ENCODE measurements around the gene USP34. TPM values are rescaled to one million over a fixed set of nuclear protein-coding genes. Genes with fewer than 3 reads are reported as not detected.

USP34 gene
- total and polyA plus RNA-seq, 4 donors = 13.4 to 82.7 (median 51.1) TPM

DNA sequence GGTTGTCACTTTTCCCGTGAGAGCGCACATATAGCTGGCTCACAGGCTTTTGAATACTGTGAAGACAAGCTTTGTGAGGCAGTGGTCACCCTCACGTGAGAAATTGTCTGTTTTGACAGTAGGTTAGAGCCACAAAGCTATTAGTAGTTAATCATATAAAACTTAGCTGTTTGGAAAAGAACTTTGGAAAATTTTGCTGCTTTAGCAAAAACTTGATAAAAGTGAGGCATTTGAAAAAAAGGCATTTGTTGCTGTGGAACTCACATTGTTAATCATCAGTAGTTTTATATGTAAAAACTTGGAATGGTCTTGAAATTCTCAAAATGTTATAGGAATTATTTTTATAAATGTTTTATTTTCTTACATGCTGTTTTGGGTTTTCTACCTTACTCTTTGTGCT, 286.6 kb downstream of the USP34 start (continued):
- TF ChIP-seq, protein P1, sequence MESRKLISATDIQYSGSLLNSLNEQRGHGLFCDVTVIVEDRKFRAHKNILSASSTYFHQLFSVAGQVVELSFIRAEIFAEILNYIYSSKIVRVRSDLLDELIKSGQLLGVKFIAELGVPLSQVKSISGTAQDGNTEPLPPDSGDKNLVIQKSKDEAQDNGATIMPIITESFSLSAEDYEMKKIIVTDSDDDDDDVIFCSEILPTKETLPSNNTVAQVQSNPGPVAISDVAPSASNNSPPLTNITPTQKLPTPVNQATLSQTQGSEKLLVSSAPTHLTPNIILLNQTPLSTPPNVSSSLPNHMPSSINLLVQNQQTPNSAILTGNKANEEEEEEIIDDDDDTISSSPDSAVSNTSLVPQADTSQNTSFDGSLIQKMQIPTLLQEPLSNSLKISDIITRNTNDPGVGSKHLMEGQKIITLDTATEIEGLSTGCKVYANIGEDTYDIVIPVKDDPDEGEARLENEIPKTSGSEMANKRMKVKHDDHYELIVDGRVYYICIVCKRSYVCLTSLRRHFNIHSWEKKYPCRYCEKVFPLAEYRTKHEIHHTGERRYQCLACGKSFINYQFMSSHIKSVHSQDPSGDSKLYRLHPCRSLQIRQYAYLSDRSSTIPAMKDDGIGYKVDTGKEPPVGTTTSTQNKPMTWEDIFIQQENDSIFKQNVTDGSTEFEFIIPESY (IDR thresholded peaks at IDR 0.05) = no peak

DNA sequence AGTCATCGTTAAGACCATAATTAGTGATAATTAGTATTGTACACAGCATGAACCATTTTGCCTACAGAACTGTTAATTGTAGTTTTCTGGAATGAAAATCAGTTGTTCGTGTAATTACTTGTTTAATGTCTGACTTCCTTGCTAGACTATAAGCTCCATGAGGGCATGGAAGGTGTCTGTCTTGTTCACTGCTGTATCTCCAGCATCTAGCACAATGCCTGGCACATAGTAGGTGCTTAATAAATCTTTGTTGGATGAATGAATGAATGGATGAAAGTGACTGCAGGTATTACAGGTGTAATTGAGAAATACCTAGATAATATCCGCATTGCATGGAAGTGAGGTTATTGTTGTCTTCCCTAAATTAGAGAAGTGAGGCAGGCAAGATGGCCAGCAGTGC, 287.1 kb downstream of the USP34 start:
- peaks cover 16 to 86% (median 69%) of the 10 kb centered on the region in 4 donors for H3K36me3 ChIP-seq (ENCODE audit: control insufficient read depth in 4 of 4, insufficient read depth in 3 of 4, low read depth in 1 of 4, low read length in 3 of 4)
- peaks cover 2 to 16% (median 8%) of the 10 kb centered on the region in 4 donors for H3K4me1 ChIP-seq (ENCODE audit: control insufficient read depth in 4 of 4, insufficient read depth in 4 of 4, low read length in 3 of 4)
- WGBS = over 99% methylated on average over 3 of the region's 3 CpGs
- no peaks in the 10 kb centered on the region for H3K9me3 ChIP-seq (ENCODE audit: control insufficient read depth in 4 of 4, low read length in 3 of 4)
- no peak for DNase-seq (ENCODE audit: low spot score)
- no peaks in the 10 kb centered on the region for H3K27me3 ChIP-seq (ENCODE audit: control insufficient read depth in 4 of 4, insufficient read depth in 4 of 4, low read length in 3 of 4)
- H3K4me3 ChIP-seq (ENCODE audit: low read depth in 1 of 3, low read length in 3 of 3) = no peak overlapping the region
- H3K9ac ChIP-seq (ENCODE audit: low read depth in 1 of 2, low read length in 2 of 2) = no peak overlapping the region
- TF ChIP-seq HNF4G (IDR thresholded peaks at IDR 0.05) (no peak), EGR1 (IDR thresholded peaks at IDR 0.05; ENCODE audit: low read depth in 2 of 2) (no peak), RXRA (IDR thresholded peaks at IDR 0.05) (no peak), GABPA (IDR thresholded peaks at IDR 0.05 in 1 of 2, conservative IDR thresholded peaks at IDR 0.05 in 1 of 2) (no peak), HNF4A (conservative IDR thresholded peaks at IDR 0.05) (no peak), JUND (IDR thresholded peaks at IDR 0.05) (no peak), NR2F2 (IDR thresholded peaks at IDR 0.05) (no peak)
- TF ChIP-seq, protein P2, sequence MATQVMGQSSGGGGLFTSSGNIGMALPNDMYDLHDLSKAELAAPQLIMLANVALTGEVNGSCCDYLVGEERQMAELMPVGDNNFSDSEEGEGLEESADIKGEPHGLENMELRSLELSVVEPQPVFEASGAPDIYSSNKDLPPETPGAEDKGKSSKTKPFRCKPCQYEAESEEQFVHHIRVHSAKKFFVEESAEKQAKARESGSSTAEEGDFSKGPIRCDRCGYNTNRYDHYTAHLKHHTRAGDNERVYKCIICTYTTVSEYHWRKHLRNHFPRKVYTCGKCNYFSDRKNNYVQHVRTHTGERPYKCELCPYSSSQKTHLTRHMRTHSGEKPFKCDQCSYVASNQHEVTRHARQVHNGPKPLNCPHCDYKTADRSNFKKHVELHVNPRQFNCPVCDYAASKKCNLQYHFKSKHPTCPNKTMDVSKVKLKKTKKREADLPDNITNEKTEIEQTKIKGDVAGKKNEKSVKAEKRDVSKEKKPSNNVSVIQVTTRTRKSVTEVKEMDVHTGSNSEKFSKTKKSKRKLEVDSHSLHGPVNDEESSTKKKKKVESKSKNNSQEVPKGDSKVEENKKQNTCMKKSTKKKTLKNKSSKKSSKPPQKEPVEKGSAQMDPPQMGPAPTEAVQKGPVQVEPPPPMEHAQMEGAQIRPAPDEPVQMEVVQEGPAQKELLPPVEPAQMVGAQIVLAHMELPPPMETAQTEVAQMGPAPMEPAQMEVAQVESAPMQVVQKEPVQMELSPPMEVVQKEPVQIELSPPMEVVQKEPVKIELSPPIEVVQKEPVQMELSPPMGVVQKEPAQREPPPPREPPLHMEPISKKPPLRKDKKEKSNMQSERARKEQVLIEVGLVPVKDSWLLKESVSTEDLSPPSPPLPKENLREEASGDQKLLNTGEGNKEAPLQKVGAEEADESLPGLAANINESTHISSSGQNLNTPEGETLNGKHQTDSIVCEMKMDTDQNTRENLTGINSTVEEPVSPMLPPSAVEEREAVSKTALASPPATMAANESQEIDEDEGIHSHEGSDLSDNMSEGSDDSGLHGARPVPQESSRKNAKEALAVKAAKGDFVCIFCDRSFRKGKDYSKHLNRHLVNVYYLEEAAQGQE (IDR thresholded peaks at IDR 0.05) = no peak
- TF ChIP-seq, protein P3, sequence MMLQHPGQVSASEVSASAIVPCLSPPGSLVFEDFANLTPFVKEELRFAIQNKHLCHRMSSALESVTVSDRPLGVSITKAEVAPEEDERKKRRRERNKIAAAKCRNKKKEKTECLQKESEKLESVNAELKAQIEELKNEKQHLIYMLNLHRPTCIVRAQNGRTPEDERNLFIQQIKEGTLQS (IDR thresholded peaks at IDR 0.05) = no peak
- no peak overlapping the region for H3K27ac ChIP-seq (ENCODE audit: low read depth in 1 of 2, low read length in 2 of 2)

DNA sequence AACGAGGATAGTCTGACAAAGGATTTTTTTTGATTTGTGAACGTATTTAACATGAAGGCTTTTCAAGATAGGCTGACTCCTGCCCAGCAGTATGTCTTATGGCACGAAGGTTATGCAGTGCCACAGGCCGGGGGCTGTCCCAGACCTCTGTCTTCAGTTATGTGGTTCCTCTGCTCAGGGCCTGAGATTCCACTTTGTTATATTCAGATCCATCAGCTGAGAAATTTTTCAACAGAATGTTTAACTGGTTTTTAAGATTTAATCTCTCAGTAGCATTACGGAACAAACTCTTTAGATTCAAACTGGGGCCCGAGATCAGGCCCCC, 288.9 kb downstream of the USP34 start:
- H3K27ac ChIP-seq (ENCODE audit: low read depth in 1 of 2, low read length in 2 of 2) = no peak overlapping the region
- peaks cover 10 to 70% (median 53%) of the 10 kb centered on the region in 4 donors for H3K36me3 ChIP-seq (ENCODE audit: control insufficient read depth in 4 of 4, insufficient read depth in 3 of 4, low read depth in 1 of 4, low read length in 3 of 4)
- no peaks in the 10 kb centered on the region for H3K27me3 ChIP-seq (ENCODE audit: control insufficient read depth in 4 of 4, insufficient read depth in 4 of 4, low read length in 3 of 4)
- no peak overlapping the region for H3K4me3 ChIP-seq (ENCODE audit: low read depth in 1 of 3, low read length in 3 of 3)
- no peak for TF ChIP-seq RAD21 (IDR thresholded peaks at IDR 0.05)
- WGBS = 89% methylated on average over 6 of the region's 6 CpGs
- H3K9ac ChIP-seq (ENCODE audit: low read depth in 1 of 2, low read length in 2 of 2) = no peak overlapping the region
- no peaks in the 10 kb centered on the region for H3K9me3 ChIP-seq (ENCODE audit: control insufficient read depth in 4 of 4, low read length in 3 of 4)
- DNase-seq (ENCODE audit: low spot score) = no peak
- peaks cover 3 to 29% (median 15%) of the 10 kb centered on the region in 4 donors for H3K4me1 ChIP-seq (ENCODE audit: control insufficient read depth in 4 of 4, insufficient read depth in 4 of 4, low read length in 3 of 4)

Data from liver (tissue), 9 donors.